Keratinocyte (primary cell): ENCODE results near the gene UGT1A6.

Experiments used
- EZH2 ChIP-seq: IDR thresholded peaks from one replicate; pipeline ENCODE4 v1.6.1; 2012; ENCODE audit warnings: inconsistent platforms, mild to moderate bottlenecking, low read length, moderate library complexity
- TF ChIP-seq, protein P1 (sequence below), 3 experiments: IDR thresholded peaks in 1 of 3; conservative IDR thresholded peaks in 1 of 3; optimal IDR thresholded peaks in 1 of 3; 2 replicates in 2 of 3; 3 replicates in 1 of 3; pipeline versions ENCODE3 to v1.5.1; 2011; ENCODE audit warnings: low read length in 3 of 3, mild to moderate bottlenecking in 3 of 3, moderate library complexity in 2 of 3, control low read depth in 1 of 3, inconsistent platforms in 1 of 3; ENCODE audit not compliant: insufficient read depth in 2 of 3; ENCODE audit errors: extremely low read depth in 1 of 3

DNA sequence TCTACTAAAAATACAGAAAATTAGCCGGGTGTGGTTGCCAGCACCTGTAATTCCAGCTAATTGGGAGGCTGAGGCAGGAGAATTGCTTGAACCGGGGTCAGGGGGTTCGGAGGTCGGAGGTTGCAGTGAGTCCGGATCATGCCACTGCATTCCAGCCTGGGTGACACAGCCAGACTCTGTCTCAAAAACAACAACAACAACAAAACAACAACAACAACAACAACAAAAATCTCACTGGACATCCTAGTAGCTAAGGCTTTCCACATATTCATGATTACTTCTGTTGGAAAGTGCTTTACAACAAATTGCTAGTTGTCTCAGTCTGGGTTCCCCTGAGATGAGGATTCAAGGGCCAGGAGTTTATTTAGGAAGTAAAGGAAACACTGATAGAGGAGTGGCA lies 81.2 kb downstream of the UGT1A6 start:
- TF ChIP-seq, protein P1, sequence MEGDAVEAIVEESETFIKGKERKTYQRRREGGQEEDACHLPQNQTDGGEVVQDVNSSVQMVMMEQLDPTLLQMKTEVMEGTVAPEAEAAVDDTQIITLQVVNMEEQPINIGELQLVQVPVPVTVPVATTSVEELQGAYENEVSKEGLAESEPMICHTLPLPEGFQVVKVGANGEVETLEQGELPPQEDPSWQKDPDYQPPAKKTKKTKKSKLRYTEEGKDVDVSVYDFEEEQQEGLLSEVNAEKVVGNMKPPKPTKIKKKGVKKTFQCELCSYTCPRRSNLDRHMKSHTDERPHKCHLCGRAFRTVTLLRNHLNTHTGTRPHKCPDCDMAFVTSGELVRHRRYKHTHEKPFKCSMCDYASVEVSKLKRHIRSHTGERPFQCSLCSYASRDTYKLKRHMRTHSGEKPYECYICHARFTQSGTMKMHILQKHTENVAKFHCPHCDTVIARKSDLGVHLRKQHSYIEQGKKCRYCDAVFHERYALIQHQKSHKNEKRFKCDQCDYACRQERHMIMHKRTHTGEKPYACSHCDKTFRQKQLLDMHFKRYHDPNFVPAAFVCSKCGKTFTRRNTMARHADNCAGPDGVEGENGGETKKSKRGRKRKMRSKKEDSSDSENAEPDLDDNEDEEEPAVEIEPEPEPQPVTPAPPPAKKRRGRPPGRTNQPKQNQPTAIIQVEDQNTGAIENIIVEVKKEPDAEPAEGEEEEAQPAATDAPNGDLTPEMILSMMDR (optimal IDR thresholded peaks at IDR 0.05 in 1 of 3, IDR thresholded peaks at IDR 0.05 in 1 of 3, conservative IDR thresholded peaks at IDR 0.05 in 1 of 3; ENCODE audit: extremely low read depth in 1 of 3, insufficient read depth in 2 of 3, low read length in 3 of 3), result no peak
- no peak for TF ChIP-seq EZH2
